NCI-H2196 (cell line): Measurements from ENCODE around the gene SOX1.

Source experiments
- DNase-seq: peaks from one replicate; lab custom pipeline; 2025; ENCODE audit not compliant: unreplicated experiment; lab: John Stamatoyannopoulos, UW

SOX1 gene

DNA sequence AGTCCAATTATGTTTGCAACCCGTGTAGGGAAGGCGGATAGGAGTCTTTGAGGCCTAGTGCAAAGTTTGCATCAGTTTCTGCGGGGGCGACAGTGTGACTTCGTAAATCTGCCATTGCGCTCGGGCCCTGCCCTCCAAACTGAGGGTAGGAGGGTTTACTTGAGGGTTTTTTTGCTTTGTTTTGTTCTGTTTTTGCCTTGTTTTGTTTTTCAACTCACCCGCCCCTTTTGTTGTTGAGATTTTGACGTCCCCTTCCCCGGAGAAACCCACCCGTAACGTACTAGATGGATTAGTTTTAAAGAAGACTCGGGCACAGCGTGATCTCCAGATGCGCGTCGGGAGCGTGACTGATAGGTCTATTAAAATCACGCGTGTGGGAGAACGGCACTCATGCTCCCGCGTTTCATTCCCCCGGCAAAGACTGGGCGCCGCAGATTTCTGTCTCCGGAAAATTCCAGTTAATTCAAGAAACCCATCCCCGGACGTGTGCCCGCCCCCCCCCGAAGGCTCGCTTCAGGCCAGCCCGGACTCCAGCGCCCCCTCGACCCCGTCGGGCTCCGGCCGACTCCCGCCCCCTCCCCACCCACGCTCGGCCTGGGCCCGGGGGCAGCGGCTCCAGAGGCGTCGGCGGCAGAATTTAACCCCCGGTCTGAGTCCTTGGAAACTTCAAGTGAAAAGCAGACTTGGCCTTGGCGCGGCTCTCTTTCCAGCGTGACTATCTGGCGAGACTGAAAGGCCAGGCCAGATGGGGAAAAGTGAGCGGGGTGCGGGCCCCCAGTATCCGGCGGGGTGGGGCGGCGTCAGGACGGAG is 5.0 kb downstream of the SOX1 start:
- peak; percentile 27 for DNase-seq

DNA sequence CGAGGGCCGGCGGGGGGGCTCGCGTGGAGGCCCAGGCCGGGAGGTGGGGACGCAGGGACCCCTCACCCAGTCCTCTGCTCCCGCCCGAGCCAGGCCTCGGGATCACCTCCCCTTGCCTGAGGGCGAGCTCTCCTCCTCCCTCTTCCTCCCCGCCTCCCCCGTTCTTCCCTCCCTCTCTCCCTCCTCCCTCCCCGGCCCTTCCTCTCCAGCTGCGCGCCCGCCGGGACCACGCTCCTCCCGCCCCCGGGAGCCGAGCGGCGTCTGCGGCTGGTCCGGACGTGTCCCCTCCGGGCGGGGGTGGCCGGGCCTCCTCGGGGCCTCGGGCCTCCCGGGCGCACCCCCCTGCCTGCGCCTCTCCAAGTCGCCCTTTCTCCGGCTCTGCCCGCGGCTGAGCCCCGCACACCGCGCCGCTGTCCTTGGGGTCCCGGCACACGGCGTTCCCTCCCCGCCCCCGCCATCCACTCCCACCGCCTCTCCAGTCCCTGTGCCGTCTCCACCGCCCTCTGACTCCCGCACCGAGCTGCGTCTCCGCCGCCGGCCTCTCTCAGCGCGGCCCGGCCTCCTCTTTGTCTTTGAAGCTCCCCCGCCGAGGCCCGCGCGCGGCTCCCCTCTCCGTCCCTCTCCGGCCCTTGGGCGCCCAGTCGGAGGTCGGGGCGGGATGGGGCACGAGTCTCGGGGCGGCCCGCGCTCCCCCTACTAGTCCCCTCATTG is 5.7 kb downstream of the SOX1 start:
- peak; percentile 62 for DNase-seq

DNA sequence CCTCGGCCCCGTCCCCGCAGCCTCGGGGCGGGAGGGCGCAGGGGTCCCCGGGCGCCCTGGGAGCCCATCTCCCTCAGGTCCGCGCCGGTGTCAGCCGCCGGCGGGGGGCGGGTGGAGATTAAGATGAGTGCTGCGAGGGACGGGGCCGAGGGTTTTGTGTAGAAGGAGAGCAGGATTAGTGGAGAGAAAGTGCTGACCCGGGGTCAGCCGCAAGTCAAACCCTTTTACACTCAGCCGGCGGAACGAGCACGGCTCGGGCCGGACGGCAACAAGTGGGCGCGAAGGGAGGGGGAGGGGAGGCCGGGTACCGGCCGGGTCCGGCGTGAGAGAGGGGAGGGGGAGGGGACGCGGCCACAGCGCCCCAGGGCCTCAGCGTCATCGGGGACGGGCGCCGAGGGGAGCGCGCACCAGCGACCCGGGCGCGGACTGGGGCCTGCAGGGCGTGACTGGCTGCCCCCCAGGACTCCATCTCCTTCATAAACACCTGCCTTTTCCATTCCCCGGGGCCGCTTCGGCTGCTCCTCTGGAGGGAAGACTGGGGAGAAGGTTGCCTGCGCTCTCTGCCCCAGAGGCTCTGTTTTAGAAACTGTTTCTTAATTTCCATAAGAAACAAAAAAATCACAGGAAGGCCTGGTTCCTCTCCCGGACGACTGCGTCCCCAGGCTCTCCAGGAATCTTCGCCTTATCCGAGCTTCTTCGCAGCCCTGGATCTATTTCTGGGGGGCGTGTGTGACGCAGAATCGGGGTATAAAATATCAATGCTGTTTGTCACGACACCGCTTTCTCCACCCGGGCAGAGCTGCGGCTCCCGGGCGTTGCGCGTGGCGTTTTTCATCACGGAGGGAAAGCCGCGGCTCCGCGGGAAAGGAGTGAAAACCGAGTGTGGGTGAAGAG is 6.5 kb downstream of the SOX1 start:
- peak; percentile 14 for DNase-seq

DNA sequence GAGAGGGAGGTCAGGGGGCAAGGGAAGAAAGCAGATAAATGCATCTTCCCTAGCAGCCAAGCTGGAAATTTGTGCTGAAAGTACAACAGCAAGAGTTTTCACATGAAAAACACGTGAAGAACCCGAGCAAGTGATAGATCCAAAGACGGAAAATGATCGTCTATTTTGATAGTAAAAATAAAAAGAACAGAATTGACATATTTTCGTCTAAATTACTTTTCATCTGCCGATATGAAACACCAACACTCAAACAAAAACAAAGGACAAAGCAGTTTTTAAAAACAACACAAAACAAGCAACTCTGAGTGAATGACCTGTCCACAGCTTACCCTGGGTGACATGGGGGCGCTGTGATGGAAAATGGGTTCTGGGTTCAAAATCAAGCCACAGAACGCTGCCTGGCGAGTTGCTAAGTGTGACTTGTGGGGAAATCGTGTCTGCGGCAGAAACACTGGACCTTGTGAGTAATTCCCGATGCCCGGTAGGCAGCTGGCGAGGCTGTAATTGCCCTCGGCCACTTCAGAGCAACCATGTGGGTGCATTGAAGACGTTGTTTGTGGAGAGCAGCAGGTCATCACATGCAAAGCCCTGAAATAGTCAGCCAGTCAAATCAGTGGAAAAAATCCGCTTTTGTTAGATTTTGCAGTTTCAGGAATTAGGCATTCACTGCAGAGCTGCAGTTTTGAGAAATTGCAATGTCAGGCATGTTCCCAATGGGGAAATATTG is 7.4 kb downstream of the SOX1 start:
- no peak for DNase-seq

DNA sequence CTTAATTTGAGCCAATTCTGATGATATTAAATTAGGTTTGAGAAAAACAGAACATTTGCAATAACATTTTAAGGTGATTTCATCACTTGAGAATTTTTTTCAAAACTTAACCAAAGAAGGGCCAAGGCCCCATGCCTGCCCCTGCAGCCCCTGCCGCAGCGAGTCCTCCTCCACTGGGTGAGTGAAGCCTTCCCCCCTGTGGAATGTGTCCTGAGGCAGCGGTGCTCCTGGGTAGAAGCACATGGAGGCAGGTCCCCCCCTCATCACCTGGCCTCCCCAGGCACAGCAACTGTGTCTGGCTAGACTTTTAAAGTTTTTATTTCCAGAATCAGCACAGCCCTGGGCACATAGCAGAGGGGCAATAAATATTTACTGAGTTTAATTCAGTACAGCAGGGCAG is 10.8 kb downstream of the SOX1 start:
- no peak for DNase-seq

DNA sequence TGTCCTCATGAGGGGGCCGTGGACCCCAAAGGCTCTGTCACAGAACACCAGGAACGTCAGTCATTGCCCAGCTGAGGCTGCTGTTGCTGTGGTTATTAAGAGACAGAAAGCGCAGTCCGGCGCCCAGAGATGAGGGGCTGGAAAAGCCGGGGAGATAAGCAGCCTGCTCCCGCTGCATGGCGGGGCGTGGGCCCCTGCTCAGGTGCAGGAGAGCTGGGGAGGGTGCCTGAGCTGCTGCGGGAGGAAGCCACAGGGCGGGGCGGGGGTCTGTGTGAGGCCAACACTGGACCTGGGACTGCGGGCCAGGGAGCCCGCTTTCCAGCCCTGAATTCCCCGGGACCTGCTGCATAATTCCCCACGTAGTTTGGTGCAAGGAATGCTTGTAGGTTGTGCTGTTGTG is 11.3 kb downstream of the SOX1 start:
- no peak for DNase-seq

DNA sequence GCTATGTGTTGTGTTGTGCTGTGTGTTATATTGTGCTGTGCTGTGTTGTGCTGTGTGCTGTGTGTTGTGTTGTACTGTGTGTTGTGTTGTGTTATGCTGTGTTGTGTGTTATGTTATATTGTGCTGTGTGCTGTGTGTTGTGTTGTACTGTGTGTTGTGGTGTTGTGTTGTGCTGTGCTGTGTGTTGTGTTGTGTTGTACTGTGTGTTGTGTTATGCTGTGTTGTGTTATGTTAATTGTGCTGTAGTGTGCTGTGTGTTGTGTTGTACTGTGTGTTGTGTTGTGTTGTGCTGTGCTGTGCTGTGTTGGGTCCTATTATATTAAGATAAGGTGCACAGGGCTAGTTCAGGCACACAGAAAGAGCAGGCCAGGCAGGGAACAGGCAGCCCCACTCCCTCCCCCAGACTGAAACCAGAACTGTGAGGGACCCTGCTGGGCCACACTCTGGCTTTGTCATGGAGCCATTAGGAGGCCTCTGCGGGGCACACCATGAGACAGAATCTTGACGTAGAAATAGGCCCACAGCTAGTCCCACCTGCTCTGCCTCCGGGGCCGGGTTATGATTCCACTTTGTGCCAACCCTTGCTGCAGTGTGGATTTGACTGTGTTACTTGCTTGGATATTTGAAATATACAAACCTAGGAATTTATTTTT is 12.1 kb downstream of the SOX1 start:
- DNase-seq = no peak

DNA sequence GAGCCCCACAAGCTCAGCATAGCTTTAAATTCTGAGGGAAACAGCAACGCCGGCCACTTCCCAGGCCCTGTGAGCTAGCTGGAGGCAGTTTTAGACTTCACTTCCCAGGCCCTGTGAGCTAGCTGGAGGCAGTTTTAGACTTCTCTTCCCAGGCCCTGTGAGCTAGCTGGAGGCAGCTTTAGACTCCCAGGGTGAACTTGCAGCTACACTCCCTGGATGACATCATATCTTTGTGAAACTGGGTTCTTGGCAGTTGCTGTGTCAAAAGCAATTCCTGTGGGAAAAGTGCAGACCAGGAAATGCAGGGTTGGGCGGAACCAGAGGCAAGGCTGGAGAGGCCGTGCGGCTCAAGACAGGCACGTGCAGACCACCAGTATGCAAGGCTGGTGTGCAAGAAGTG is 12.7 kb downstream of the SOX1 start:
- DNase-seq = no peak

DNA sequence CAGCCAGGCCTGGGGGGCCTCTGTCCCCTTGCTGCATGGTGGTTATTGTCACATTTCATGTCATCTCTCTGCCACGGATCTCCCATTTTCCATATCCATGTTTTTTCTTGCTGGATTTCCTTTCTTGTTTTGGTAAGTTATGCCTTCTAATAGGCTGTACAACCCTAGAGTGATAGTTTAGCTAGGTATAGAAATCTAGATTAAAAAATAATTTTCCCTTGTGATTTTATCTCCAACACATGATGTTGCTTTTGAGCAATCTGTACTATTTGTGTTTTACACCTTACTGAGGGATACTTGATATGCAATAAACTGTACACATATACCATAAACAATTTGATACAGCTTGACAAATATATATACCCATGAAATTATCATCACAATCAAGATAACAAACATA is 17.0 kb downstream of the SOX1 start:
- no peak for DNase-seq

DNA sequence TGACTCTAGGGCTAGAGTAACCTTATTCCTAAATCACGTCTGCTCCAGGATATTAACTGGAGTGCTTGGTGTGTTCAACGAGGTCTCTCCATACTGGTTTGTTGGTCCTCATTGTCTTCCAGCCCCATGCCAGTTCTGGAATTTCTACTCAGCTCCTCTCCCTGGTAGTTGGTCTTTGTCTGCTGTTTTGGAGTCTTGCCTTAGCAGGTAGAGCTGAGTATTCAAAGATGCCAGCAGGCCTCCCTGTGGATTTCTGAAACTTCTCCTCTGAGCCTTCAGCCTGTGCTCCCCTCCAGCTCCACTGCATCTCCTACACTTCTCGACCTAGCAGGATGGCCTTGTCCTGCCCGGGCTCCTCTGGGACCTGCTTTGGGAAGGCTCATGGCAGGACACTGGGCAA is 25.5 kb downstream of the SOX1 start:
- DNase-seq = no peak

DNA sequence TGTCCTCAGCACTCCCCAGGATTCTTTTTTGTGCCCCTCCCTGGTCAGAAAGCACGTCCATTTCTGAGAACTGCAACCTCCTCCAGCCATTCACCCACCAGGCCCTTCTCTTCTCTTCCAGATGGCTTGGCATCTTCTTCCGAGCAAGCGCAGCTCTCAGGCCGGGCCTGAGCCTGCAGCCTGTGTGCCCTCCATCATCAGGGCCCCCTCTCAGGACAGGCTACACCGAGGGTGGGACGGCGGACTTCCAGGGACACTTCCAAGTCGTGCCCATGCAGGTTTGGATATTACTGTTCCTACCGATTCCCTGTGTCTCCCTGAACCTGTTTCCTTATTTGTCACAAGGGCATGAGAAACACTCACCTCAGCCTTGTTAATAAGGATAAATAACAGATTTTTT is 28.4 kb downstream of the SOX1 start:
- no peak for DNase-seq

DNA sequence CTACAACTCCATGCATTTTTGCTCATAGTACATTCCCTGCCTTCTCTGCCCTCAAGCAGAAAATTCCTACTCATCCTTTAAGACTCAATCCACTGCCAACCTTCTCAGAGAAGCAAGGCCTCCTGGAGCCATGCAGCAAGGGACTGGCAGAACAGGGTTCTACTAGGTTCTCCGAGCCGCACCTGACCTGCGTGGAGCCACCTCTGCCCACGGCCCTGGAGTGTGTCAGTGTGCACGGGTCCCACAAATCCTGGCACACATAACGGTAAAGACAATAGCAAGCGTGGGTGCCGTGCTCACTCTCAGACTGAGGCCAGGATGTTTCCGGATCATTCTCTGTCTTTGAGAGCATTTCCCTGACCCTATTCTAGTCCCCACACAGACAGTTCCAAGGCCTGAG is 30.0 kb downstream of the SOX1 start:
- no peak for DNase-seq

DNA sequence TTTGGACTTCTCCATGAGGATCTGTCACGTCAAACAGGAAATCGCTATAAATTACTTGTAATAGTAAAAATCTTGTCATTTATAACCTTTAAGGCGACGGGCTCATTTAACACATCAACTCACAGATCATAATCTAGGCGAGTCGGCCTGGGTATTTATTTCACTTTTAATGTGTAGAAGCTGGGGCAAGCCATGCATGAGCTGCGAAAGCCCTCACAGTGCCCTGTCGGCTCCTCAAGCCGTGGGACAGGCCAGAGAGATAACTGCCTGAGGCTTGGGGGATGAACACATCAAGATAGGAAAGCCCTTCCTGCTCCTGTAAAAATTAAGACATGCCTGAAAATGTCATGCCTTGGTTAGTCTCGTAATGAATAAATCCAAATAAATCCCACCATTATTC is 30.8 kb downstream of the SOX1 start:
- no peak for DNase-seq

DNA sequence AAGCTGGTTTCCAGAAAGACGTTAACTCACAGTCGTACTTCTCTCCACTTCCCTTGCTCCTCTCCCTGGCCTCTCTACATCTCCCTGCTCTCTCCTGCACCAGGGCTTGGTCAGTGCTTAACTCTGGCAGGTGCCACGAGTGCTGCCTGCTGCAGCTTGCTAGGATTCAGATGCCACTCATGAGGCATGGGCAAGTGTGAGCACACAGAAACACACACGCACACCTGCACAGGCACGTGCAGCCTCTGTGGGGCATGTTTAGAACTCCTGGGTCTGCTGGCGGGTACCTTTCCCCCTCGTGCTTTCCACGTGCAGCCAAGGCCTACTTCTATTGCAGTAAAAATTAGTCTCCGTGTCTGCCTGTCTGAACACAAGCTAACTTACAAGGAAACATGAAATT is 31.8 kb downstream of the SOX1 start:
- no peak for DNase-seq

DNA sequence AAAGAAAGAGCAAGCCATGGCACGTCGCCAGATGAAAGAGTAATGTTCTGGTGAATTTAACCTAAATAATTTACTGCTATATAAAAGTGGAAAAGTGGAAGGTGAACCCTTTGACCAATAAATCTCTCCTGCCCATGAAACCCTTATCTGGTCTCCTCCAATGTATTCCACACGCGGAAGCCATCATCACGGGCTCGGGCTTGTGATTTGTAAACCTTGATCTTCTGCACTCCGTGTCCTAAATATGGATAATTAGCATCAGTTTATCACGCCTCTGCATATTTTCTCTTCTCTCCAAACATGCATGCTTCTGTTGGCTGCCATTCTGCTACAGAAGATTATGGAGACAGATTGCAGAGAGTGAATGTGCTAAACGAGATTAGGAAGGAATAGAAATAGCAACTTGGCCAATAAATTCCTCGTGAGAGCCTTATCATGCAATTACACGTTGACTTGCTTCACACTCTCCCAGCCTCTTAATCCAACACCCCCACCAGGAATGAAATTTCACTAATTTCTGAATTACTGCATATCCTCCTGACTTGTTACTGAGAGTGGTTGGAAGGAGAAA is 34.5 kb downstream of the SOX1 start:
- no peak for DNase-seq

DNA sequence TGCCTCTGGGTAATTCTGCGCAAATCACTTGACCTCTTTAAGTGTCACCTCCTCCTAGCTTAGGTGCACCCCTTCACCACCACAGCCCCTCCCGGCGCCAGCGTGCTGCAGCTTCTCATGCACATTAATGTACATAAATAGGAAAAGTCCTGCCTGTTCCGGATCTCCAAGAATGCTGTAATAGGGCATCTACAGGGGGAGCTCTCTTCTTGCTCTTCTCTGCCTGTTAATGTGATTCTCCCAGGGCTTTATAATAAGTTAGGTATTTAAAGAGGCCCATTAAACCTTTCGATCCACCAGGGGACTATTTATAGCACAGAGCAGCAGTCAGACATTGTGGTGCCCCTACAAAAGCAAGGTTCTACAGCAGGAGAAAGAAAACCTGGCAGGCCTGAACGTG is 35.3 kb downstream of the SOX1 start:
- DNase-seq = no peak

DNA sequence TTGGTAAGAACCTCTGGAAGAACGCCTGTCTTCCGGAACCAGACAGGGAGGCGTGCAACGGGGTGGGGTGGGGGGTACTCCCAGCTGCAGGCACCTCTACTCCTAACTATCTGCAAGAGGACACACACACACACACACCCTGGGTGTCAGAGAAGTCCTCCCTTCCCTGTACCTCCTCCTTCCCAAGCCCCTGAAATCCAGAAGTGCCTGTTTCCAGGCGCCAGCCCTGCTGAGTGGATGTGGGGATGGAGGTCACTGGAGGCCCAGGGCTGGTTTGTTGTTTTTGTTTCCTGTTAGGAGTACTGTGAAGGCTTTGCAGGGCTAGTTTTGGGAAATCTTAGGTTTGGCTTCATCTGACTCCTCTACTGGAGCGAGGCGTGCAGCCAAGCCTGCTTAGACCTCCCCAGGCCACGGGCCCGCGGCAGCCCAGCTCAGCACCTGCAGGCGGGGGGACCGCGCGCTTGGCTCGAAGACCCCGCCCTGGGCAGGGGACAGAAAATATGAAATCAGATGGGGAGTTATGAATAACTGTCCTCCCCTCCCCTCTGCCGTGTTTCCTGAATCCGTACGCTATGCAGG is 36.4 kb downstream of the SOX1 start:
- DNase-seq = no peak

DNA sequence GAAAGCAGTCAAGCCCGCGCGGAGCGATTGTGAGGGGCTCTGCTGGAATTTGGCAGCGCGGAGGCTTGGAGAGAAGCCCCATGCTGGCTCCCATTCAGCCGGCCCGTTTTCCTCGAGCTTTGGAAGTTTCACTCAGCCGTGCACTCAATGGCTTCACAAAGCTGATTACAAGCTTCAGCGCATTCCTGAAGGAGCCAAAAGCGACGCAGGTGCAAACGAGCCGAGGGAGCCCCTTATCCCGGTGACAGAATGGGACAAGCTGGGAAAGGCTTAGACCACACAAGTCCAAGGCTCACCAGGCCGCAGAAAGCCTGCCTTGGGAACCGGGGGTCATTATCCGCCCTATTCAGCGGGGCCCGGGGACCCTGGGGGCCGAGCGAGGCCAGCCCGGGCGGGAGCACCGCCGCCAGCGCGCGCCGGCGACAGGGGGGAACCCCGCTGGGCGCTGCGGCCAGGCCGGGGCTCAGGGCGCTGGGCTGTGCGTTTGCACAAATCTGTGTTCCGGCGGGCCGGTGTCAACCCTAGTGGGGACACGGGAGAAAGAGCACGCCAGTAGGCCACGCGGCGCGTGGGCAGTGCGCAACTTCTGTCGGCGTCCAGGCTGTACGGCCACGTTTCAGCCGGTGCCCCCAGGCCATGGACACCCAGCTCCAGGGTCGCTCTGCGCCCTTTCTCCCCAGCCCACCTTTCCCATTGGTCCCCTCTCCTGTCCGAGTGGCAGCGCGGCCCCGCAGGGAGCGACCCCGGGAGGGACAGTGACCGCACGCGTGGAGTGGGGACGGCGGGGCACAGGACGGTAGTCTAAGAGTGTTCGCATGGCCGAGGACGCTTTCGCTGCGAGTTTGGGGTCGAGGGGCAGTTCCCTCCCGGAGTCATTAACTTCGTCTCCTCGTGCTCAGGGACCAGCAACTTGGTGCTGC is 37.3 kb downstream of the SOX1 start:
- DNase-seq = no peak

DNA sequence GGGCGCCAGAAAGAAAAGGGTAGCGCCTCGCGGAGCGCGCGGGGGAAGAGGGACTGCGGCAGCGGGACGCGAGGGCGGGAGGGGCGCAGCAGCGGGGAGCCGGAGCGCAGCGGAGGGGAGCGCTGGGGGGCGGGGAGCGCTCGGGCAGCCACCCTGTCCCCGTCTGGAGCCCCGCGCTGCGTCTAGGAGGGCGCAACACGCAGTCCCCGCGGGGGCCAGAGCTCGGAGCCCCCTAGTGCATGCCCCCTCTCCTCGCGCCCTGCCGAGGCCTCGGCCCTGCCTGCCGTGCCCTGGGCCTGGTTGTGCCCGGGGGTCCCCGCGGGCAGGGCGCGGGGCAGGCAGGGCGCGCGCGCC is 37.9 kb downstream of the SOX1 start:
- no peak for DNase-seq
